ENCODE results near the gene FHL5.
"Not testable (repeated sequence)": the region's sequence is repeated elsewhere in the genome, so short reads cannot be mapped to it uniquely, and the experiment has no call there.

FHL5 gene

GRCh38 chr6:96610019-96610418 lies 47.1 kb downstream of the FHL5 start:
- DNase-seq (ENCODE audit: low read depth in 2 of 2), result no peak

DNA sequence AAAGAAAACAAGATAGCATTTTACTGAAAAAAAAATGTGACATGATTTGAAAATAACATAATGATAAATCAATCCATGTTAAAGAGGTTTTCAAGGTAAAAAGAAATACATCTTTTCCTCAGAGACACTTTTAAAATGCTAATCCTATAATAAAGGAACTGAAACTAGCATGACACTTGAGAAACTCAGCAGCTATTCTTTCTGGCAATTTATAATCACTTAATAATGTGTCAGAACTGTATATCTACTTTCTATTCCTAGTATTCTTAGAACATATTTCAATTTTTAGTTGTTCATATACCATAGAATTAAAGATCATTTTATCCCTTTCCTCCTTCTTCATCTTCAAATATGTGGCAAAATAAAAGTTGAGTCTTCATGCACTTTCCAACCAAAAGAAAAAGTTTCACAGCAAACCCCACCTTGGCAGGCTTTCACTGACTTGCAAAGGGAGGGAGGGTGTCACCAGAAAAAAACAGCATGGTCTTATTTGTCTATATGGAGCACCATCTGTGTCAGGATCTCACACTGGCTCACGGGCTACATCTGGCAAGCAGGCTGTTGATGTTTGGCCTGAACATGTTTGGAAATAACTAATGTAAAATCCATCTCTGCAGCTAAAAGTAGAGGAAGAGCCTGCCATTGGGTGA lies 48.5 kb downstream of the FHL5 start:
- no peak for DNase-seq (ENCODE audit: low read depth in 2 of 2)

DNA sequence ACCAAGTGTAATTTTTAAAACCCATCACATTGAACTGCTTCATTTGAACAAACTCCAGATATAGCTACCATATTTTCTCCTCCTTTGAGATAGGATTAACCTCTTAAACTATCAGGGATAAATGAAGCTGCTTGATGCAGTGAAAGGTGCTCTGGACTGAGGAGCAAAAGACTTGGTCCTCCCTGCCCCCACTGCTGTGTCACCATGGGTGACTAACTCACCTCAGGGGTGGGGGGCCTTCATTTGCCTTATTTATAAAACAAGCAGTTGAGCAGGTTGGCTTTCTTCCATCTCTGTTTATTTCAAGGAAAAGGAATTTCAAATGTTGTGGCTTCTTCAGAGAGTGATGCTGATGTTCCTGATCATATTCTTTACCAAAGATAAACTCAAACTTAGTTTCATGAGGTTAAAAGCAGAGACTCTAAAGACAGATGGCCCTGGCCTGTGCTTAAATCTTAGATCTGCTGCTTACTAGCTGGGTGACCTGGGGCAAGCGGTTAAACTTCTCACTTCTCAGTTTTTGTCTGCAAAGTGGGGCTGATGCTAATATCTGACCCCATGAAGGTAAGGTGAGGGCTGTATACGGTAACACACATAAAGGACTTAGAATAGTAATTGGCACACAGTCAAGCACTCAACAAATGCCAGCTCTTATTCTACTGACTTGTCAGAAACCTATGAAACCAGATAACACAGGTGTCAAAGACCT lies 50.5 kb downstream of the FHL5 start:
- DNase-seq (ENCODE audit: low read depth in 2 of 2), result no peak

GRCh38 chr6:96620851-96621250 lies 57.9 kb downstream of the FHL5 start:
- DNase-seq (ENCODE audit: low read depth in 2 of 2), result no peak

DNA sequence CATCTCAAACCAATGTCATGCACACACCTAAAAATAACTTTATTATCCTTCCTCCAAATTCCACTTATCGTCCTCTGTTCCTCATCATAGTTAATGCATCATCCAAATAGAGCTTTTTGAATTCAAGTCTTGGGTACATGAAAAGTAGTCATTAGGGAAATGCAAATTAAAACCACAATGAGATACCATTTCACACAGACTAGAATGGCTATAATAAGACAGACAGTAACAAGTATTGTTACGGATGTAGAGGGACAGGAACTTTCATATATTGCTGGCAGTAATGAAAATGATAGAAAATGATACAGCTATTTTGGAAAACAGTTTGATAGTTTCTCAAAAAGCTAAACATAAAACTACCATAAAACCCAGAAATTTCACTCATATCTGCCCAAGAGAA lies 59.1 kb downstream of the FHL5 start:
- no peak for DNase-seq (ENCODE audit: low read depth in 2 of 2)

GRCh38 chr6:96624957-96625356 lies 62.0 kb downstream of the FHL5 start:
- DNase-seq (ENCODE audit: low read depth in 2 of 2), result no peak

DNA sequence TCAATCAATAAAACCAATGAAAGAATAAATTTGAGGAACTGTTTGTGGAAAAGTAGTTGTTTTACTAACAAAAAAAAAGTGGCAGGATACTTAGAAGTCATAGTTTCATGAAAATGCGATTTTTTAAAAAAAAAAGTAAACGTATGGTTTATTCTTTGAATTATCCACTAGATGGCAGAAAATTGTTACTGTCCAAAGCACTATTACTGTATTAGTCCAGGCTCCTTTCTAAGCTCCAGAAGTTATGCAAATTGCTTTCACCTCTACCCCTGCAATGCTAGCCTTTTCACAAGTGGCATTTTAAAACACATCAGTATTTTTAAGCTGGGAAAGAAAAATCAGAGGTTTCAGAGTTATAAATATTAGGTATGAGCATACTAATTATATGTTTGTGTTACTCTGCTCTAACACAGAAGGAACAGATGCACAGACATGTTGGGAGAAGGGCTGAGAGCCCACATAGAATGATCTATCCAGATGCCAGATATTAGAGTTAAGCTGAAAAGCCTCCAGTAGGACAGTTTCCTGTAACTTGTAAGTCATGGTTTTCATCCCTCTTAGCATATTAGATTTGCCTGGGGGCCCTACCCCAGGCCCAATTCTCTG lies 63.9 kb downstream of the FHL5 start:
- no peak for DNase-seq (ENCODE audit: low read depth in 2 of 2)

DNA sequence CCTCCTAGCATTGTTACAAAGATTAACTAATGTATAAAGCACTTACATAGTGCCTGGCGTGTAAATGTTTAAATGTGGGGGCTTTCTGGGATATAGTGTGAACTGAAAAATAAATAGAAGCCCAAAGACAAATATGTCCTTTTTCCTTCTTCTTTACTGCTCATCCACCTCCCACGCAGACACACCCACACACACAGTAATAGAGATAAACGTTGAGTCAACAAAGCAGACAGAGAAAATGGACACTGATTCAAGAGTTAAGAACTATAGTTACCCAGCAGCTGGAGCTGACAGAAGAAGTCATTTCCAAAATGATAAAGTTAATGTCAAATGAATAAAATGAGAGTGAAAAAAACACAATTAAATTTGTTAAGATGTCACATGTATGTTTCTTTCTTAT lies 68.3 kb downstream of the FHL5 start:
- no peak for DNase-seq (ENCODE audit: low read depth in 2 of 2)

DNA sequence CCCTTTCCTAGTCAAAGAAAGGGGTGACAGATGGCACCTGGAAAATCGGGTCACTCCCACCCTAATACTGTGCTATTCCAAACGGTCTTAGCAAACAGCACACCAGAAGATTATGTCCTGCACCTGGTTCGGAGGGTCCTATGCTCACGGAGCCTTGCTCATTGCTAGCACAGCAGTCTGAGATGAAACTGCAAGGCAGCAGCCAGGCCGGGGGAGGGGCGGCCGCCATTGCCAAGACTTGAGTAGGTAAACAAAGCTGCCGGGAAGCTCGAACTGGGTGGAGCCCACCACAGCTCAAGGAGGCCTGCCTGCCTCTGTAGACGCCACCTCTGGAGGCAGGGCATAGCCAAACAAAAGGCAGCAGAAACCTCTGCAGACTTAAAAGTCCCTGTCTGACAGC lies 75.1 kb downstream of the FHL5 start:
- DNase-seq (ENCODE audit: low read depth in 2 of 2), result not testable (repeated sequence)

DNA sequence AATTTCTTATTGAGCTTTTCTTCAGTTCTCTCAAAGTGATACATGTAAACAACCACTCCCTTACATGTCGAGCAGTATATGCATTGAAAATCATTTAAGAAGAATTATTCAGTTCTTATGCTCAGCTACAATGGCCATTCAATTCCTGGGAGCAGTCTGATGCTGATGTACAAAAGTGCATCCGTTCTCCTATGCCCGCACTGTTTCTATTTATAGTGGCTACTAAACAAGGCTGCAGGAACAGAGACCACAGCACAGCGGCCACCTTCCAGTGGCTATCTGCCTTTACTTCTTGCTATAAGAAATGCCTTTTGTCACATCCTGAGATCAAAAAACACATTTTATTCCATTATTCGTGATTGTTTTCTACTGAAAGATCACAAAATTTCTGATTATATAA lies 82.2 kb downstream of the FHL5 start:
- no peak for DNase-seq (ENCODE audit: low read depth in 2 of 2)

- DNase-seq (ENCODE audit: low read depth in 2 of 2), result no peak
These were observed 87.0 kb downstream of the FHL5 start for GRCh38 chr6:96649926-96650325.

GRCh38 chr6:96651816-96652215 lies 88.9 kb downstream of the FHL5 start:
- no peak for DNase-seq (ENCODE audit: low read depth in 2 of 2)

DNA sequence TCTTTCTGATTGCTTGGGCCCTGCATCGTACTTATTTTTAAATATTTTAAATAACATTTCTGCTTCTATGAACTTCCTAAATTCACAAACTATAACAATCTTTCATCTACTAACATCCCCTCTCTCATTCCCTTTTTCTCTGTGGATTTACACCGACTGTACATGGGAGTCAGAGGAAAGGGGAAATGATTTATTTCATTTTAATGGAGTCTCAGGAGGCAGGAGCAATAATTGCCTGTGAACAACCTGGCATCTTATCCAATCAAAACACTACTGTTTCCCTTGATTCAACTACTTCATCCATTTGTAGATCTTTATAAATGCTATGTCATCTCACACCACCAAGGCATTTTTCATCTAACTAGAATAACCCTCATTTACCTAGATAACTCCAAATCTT lies 89.6 kb downstream of the FHL5 start:
- no peak for DNase-seq (ENCODE audit: low read depth in 2 of 2)

DNA sequence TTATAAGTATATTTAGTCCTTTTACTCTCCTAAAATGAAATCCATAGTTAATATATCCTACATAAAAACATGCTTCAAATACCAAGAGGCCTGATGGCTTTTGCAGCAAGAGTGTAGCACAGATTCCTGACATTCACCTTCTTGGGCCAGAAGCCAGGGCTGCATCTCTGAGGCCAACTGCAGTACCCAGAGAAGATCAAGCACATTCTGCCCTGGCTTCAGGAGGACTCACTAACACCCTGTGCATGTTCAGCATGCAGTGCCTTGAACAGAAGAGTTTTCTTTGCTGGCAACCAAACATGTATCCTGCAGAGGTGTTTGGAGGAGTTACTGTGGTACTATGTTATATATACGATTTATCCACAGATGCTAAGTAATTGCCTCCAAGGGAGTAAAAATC lies 90.3 kb downstream of the FHL5 start:
- DNase-seq (ENCODE audit: low read depth in 2 of 2), result no peak

DNA sequence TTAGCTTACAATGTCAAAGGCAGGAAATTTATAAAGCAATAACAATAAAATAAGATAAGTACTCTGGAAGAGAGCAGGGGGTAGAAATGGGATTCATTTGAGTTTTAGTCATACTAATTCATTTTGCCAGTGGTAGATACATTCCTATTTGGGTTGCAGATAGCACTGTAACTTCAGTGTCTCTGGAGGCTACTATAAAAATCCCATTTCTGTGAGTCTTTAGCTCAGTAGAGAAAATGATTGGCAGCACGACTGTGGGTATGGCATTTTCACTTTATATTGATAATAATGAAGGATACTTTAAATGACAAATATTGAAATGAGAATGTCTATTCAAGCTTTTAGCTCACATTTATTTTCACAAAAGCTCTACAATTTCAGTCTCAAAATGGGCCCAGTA lies 93.6 kb downstream of the FHL5 start:
- no peak for DNase-seq (ENCODE audit: low read depth in 2 of 2)

DNA sequence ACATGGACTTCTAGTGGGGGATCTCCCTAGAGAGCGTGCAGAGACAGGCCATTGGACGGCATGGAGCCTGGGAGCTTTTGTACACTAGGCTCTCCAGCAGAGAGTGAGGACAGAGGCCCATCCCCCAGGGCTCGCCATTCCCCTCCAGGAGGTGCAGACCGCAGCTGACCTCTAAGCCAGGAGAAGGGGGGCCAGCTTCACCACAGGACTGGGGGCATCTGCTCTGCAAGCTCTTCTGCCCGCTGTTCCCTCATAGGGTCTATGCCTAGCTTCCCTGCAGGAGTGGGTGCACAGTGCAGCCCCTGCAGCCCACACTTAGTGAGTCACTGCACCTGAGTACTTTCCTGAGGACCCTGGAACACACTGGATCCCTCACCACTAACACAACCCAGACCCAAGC lies 94.4 kb downstream of the FHL5 start:
- no peak for DNase-seq (ENCODE audit: low read depth in 2 of 2)

- DNase-seq (ENCODE audit: low read depth in 2 of 2), result no peak
These were observed 96.3 kb downstream of the FHL5 start for GRCh38 chr6:96659084-96659845.

All from stimulated activated CD8-positive, alpha-beta memory T cell treated with anti-CD3 and anti-CD28 coated beads, Interleukin-2, amount 100 ng/mL, for 1 hour (primary cell).